ENCODE data around the gene UBR3. TPM values are rescaled to one million over a fixed set of nuclear protein-coding genes. Genes with fewer than 3 reads are reported as not detected.
"Not testable (repeated sequence)": the region's sequence is repeated elsewhere in the genome, so short reads cannot be mapped to it uniquely, and the experiment has no call there.

Gene UBR3
- total RNA-seq, 2 donors from 2014 or later, result 28.6 to 32.7 TPM

DNA sequence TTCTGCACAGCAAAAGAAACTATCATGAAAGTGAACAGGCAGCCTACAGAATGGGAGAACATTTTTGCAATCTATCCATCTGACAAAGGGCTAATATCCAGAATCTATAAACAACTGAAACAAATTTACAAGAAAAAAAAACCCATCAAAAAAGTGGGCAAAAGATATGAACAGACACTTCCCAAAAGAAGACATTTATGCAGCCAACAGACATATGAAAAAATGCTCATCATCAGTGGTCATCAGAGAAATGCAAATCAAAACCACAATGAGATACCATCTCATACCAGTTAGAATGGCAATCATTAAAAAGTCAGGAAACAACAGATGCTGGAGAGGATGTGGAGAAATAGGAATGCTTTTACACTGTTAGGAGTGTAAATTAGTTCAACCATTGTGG lies 10.3 kb upstream of the UBR3 start:
- H3K27ac Mint-ChIP-seq, result peak overlapping the region; percentile 25
- not testable (repeated sequence) for H3K4me3 Mint-ChIP-seq; H3K9me3 Mint-ChIP-seq; H3K27me3 Mint-ChIP-seq; H3K4me1 Mint-ChIP-seq; ATAC-seq (replicated peaks)
- peaks cover 96% of the 10 kb centered on the region for H3K36me3 Mint-ChIP-seq (ENCODE audit: low read depth)

DNA sequence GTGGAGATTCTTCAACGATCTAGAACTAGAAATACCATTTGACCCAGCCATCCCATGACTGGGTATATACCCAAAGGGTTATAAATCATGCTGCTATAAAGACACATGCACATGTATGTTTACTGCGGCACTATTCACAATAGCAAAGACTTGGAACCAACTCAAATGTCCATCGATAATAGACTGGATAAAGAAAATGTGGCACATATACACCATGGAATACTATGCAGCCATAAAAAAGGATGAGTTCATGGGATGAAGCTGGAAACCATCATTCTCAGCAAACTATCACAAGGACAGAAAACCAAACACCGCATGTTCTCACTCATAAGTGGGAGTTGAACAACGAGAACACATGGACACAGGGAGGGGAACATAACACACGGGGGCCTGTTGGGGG lies 9.9 kb upstream of the UBR3 start:
- not testable (repeated sequence) for H3K4me3 Mint-ChIP-seq, H3K27ac Mint-ChIP-seq

GRCh38 chr2:169818241-169818640 lies 9.0 kb upstream of the UBR3 start:
- Mint-ChIP-seq H3K27ac (no peak overlapping the region), H3K4me3 (no peak overlapping the region), H3K9me3 (no peaks in the 10 kb centered on the region), H3K36me3 (ENCODE audit: low read depth) (peaks cover 96% of the 10 kb centered on the region), H3K4me1 (peaks cover 12% of the 10 kb centered on the region), H3K27me3 (no peaks in the 10 kb centered on the region)
- ATAC-seq (replicated peaks), result no peak

More for the DNA sequence above, 9.9 kb upstream of the UBR3 start:
- peaks cover 96% of the 10 kb centered on the region for H3K36me3 Mint-ChIP-seq (ENCODE audit: low read depth)
- not testable (repeated sequence) for ATAC-seq (replicated peaks); H3K27me3 Mint-ChIP-seq; H3K4me1 Mint-ChIP-seq; H3K9me3 Mint-ChIP-seq

DNA sequence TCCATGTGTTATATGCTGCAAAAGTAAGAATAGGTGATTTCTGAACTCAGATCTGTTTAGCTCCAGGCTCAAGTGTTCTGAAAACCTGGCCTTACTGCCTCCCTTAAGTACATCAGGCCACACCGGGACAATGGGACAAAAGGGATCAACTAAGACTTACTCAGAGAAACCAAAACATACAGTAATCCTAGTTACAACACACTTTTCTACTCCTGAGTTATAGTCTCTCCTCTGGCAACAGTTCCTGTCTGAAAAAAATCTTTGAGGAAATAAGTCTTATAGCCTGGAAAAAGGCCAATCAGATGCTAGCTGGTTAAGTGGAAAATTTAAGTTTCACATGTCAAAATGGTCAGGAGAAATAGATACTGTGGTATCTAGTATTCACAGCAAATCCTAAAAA lies 8.1 kb upstream of the UBR3 start:
- Mint-ChIP-seq H3K4me3 (no peak overlapping the region), H3K36me3 (ENCODE audit: low read depth) (peaks cover 91% of the 10 kb centered on the region), H3K4me1 (peaks cover 18% of the 10 kb centered on the region), H3K27ac (peak overlapping the region; percentile 65), H3K27me3 (no peaks in the 10 kb centered on the region), H3K9me3 (no peaks in the 10 kb centered on the region)
- ATAC-seq (replicated peaks), result no peak

DNA sequence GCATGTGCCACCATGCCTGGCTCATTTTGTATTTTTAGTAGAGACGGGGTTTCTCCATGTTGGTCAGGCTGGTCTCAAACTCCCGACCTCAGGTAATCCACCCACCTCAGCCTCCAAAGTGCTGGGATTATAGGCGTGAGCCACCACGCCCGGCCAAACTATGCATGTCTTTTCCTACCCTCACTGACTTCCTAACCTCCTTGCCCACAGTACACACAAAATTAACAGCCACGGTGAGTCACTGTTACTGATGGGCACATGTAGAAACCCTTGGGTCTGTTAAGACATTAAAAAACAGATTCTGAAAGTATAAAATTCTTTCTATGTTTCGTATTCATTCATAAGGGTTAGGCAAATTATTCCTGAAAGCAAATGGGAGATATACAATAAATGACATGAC lies 7.2 kb upstream of the UBR3 start:
- Mint-ChIP-seq H3K36me3 (ENCODE audit: low read depth) (peaks cover 81% of the 10 kb centered on the region), H3K4me1 (peaks cover 19% of the 10 kb centered on the region), H3K27ac (peak overlapping the region; percentile 65)
- not testable (repeated sequence) for H3K27me3 Mint-ChIP-seq, H3K4me3 Mint-ChIP-seq, H3K9me3 Mint-ChIP-seq
- ATAC-seq (replicated peaks), result peak; percentile 15

DNA sequence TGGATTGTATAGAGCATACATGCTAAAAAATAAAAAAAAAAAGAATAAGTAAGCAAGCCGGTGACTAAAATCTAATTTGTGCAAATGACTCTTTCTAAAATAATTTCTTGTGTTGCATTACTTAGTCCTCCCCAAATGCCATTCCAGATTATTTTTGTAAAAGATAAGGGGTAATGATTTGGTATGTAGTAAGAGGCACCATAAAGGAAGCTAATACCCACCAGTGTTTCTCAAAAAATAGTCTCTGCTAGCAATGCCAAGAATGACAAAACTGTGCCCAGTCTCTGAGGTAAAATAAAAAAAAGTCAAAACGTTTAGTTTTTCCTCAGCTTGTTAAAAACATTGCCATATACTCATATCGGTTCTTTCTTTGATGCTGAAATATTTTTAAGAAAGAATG lies 5.2 kb upstream of the UBR3 start:
- Mint-ChIP-seq H3K4me3 (peak overlapping the region; percentile 98), H3K4me1 (peaks cover 19% of the 10 kb centered on the region), H3K27me3 (no peaks in the 10 kb centered on the region), H3K9me3 (no peaks in the 10 kb centered on the region), H3K27ac (no peak overlapping the region), H3K36me3 (ENCODE audit: low read depth) (peaks cover 61% of the 10 kb centered on the region)
- no peak for ATAC-seq (replicated peaks)

- peak overlapping the region; percentile 98 for H3K4me3 Mint-ChIP-seq
- peaks cover 19% of the 10 kb centered on the region for H3K4me1 Mint-ChIP-seq
- no peaks in the 10 kb centered on the region for H3K9me3 Mint-ChIP-seq
- peak overlapping the region; percentile 36 for H3K27ac Mint-ChIP-seq
- no peak for ATAC-seq (replicated peaks)
- H3K36me3 Mint-ChIP-seq (ENCODE audit: low read depth), result peaks cover 53% of the 10 kb centered on the region
- no peaks in the 10 kb centered on the region for H3K27me3 Mint-ChIP-seq
Measured at GRCh38 chr2:169822785-169823392, 4.4 kb upstream of the UBR3 start.

- Mint-ChIP-seq H3K27ac (peak overlapping the region; percentile 90), H3K27me3 (no peaks in the 10 kb centered on the region), H3K36me3 (ENCODE audit: low read depth) (peaks cover 54% of the 10 kb centered on the region), H3K9me3 (no peaks in the 10 kb centered on the region), H3K4me3 (peak overlapping the region; percentile 98), H3K4me1 (peaks cover 29% of the 10 kb centered on the region)
- ATAC-seq (replicated peaks), result no peak
Measured at GRCh38 chr2:169823996-169824372, 3.3 kb upstream of the UBR3 start.

DNA sequence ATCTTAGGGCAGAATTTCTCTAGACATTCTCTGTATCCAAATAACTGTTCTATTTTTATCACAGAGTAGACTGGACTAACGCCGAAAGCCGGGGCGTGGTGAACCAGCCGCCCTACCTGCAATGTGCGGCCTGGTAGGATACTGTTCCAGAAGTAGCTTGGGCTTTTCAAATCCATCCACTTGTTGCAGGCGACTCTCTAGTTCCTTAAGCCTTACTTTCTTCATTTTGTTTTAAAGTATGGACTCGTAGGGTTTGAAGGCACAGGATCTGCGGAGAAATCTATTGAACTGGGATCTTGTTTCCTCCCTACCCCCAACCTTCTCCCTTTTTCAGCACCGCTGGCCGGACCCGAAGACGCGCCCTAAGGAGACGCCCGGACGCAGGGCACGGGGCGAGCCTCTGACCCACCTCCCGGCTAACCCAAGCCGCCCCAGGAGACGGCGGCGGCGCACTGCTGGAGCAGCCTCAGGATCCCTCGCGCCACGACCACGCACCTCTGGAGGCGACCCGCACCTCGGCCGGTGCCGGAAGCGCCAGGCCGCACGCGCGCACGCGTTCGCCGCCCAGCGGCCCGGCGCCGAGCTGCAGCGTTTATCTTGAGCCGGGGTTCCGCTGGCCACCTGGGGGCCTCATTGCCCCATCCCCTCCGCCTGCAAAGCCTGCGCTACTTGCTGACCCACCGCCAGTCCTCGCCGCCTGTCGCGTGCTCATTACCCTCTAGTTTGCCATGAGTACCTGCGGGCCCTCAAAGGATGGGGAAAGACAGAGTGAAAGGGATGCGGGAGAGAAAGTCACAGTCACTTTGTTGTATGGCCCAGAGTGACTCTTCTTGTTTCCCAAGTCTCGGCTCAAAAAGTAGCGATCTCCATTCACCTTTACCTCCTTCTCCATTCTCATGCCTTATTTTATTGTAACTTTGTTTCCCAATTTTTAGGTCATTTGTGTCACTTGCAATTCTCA lies 2.6 kb upstream of the UBR3 start, which contains the start of gene METTL5:
Gene METTL5, minus strand, starts transcription at position 533 of the 961 bp plus-strand sequence. Its CDS starts 308 bp downstream, at position 225.
- Mint-ChIP-seq H3K27ac (peak within 1 kb of the TSS; percentile 90), H3K27me3 (no peaks in the 10 kb centered on the region), H3K4me1 (peaks cover 30% of the 10 kb centered on the region), H3K4me3 (peak within 1 kb of the TSS; percentile 98), H3K36me3 (ENCODE audit: low read depth) (peaks cover 50% of the 10 kb centered on the region), H3K9me3 (no peaks in the 10 kb centered on the region)
- ATAC-seq (replicated peaks), result peak; percentile 72

DNA sequence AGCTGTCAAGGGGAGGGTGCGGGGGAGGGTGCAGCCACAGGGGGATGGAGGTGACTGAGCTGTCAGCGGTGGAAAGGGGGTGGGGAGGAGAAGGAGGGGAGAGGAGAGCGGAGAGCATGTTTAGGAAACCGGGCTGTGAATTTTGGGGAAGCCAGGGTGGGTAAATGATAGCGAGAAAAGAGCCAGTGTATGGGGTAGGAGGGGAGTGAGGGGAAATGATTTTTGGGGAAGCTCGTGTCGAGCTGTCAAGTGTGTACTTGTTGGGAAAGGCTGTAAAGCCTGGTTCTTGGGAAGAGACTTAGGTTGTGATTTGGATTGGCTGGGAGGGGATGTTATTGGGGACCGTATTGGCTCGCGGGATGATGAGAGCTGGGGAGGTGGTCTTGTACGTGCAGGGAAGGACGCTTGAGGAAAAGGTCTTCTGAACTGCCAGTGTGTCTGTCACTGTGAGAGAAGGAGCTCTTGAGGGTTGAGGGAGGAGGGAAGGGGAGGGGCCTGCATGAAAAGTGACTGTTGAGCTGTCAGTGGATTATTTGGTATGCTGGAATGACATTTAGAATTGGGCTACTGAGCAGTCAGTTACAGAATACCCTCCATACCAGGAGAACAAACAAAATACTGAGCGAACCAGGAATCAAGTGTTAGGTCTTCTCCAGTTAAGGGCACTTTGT lies 1.0 kb downstream of the UBR3 start:
- peaks cover 27% of the 10 kb centered on the region for H3K4me1 Mint-ChIP-seq
- H3K9me3 Mint-ChIP-seq, result no peaks in the 10 kb centered on the region
- H3K36me3 Mint-ChIP-seq (ENCODE audit: low read depth), result peaks cover 37% of the 10 kb centered on the region
- ATAC-seq (replicated peaks), result peak; percentile 47
- peak overlapping the region; percentile 94 for H3K27ac Mint-ChIP-seq
- H3K4me3 Mint-ChIP-seq, result peak overlapping the region; percentile 98
- H3K27me3 Mint-ChIP-seq, result no peaks in the 10 kb centered on the region

DNA sequence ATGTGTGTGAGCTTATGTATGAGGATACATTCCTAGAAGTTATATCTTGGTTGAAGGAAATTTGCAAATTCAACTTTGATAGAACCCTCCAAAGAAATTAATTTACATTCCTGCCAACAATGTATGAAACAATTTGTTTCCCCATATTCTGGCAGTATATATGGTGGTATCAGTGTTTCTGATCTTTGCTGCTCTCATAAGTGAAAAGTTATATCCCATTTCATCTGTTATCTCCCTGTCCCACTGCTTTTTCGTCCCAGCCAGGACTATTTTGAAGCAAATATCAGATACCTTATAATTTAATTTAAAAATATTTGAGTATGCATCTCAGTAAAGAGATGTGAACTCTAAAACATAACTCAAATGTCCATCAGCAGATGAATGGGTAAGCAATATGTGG lies 7.1 kb downstream of the UBR3 start:
- H3K27me3 Mint-ChIP-seq, result no peaks in the 10 kb centered on the region
- H3K27ac Mint-ChIP-seq, result no peak overlapping the region
- no peak for ATAC-seq (replicated peaks)
- peaks cover 22% of the 10 kb centered on the region for H3K36me3 Mint-ChIP-seq (ENCODE audit: low read depth)
- H3K4me3 Mint-ChIP-seq, result no peak overlapping the region
- peaks cover 18% of the 10 kb centered on the region for H3K4me1 Mint-ChIP-seq
- H3K9me3 Mint-ChIP-seq, result no peaks in the 10 kb centered on the region

DNA sequence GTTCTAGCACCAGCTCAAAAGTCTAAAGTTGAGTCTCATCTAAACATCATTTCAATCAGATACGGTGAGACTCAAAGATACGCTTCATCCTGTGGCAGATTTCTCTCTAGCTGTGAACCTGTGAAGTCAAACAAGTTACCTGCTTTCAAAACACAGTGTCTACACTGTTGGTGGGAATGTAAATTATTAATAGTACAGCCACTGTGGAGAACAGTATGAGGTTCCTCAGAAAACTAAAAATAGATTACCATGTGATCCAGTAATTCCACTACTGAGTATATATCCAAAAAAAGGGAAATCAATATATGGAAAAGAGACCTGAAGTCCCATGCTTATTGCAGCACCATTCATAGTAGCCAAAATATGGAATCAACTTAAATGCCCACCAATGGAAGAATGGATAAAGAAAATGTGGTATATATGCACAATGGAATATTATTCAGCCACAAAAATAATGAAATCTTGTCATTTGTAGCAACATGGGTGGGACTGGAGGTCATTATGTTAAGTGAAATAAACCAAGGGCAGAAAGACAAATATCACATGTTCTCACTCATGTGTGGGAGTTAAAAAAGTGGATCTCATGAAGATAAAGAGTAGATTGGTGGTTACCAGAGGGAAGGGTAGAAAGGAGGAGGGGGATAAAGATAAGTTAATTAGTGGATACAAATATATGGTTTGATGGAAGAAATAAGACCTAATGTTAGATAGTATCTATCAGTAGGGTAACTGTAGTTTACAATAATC lies 11.7 kb downstream of the UBR3 start:
- Mint-ChIP-seq H3K4me3 (no peak overlapping the region), H3K9me3 (no peaks in the 10 kb centered on the region), H3K36me3 (ENCODE audit: low read depth) (peaks cover 8% of the 10 kb centered on the region), H3K27ac (peak overlapping the region; percentile 2), H3K27me3 (no peaks in the 10 kb centered on the region), H3K4me1 (peaks cover 20% of the 10 kb centered on the region)
- ATAC-seq (replicated peaks), result no peak

- Mint-ChIP-seq H3K4me3 (no peak overlapping the region), H3K4me1 (peaks cover 25% of the 10 kb centered on the region), H3K27ac (no peak overlapping the region), H3K9me3 (no peaks in the 10 kb centered on the region), H3K36me3 (ENCODE audit: low read depth) (peaks cover 14% of the 10 kb centered on the region), H3K27me3 (no peaks in the 10 kb centered on the region)
- ATAC-seq (replicated peaks), result no peak
Measured at GRCh38 chr2:169839954-169840746, 12.9 kb downstream of the UBR3 start.
